Right renal pelvis (tissue), 4 donors: ENCODE data around the gene ESPNL. TPM values are rescaled to one million over a fixed set of nuclear protein-coding genes. Genes with fewer than 3 reads are reported as not detected.
"Not testable (repeated sequence)": the region's sequence is repeated elsewhere in the genome, so short reads cannot be mapped to it uniquely, and the experiment has no call there.

ENCODE experiments used
- DNase-seq, 4 donors: peaks; one replicate each; pipeline ENCODE4 v3.0.0-alpha.2; 2013; ENCODE audit warnings: low read depth in 4 of 4, low spot score in 3 of 4, missing footprints in 1 of 4
- polyA plus RNA-seq, 4 donors: library from polyadenylated mRNA; unstranded; fragments of 120-200 nt; gene quantifications; one replicate each; pipeline ENCODE4 v1.2.1, GENCODE V29; 2013; ENCODE audit not compliant: insufficient read length in 4 of 4

The ESPNL gene
- polyA plus RNA-seq, 4 donors, result 0.53 to 2.3 (median 1.6) TPM

DNA sequence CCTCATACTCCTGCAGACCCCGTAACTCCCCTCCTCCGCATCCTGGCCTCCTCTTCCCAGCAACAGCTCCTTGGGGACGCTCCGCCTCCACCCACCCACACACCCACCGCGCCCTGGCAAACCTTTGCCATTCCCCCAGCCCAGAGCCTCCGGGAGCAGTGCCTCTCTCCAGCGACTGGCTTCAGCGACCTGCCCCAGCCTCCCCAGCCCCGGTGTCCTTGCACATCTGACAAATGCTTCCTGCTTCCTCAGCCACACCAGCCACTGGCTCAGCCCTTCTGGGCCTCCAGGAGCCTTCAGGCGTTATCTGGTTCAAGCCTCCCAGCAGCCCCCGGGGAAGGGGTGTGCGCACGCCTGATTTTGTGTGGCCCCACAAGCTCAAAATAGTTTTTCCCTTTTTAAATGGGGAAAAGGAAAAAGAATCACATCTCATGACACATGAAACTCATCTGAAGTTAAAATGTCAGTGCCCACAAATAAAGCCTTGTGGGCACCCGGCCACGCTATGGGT lies 14.2 kb downstream of the ESPNL start:
- DNase-seq, result no peak

DNA sequence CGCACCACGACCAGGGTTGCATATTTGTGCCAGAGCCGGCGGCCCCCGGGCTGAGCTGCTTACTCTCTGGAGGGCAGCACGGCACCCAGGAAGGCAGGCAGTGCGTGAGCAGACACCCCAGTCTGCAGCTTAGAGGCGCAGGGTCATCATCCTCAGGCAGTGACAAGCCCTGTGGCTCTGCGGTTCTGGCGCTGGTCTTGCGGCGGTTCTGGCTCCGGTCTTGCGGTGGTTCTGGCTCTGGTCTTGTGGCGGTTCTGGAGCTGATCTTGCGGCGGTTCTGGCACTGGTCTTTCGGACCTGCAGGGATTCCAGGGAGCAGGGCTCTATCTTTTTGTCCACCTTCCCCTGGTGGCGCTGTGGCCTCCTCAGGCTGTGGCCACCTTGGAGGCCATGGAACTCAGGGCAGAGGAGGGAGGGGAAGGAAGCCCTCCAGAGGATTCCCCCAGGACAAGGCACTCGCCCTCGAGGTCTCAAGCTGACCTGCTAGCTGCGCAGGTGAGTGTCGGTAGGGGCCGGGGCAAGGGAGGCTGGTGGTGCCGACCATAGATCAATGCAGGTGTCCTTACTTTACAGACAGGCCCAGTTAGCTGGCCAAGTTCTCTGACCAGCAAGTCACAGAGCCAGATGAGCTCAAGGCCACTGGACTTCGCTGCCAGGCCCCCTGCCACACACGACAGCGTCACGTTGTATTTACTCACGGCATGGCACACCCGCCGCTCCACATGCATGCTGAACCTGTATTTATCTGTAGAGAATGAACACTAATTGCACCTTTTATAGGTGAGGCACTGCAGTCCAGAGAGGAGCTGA lies 14.9 kb downstream of the ESPNL start:
- DNase-seq, result no peak

DNA sequence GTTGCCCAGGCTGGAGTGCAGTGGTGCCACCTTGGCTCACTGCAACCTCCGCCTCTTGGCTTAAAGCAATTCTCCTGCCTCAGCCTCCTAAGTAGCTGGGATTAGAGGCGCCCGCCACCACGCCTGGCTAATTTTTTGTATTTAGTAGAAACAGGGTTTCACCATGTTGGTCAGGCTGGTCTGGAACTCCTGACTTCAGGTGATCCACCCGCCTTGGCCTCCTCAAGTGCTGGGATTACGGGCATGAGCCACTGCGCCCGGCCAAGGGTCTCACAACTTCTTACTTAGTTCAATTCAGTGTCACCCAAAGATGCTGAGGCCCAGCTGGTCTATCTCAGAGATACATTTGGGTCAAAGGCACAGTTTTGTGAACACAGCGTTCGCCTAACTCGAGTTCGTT lies 15.6 kb downstream of the ESPNL start:
- DNase-seq, result not testable (repeated sequence)

DNA sequence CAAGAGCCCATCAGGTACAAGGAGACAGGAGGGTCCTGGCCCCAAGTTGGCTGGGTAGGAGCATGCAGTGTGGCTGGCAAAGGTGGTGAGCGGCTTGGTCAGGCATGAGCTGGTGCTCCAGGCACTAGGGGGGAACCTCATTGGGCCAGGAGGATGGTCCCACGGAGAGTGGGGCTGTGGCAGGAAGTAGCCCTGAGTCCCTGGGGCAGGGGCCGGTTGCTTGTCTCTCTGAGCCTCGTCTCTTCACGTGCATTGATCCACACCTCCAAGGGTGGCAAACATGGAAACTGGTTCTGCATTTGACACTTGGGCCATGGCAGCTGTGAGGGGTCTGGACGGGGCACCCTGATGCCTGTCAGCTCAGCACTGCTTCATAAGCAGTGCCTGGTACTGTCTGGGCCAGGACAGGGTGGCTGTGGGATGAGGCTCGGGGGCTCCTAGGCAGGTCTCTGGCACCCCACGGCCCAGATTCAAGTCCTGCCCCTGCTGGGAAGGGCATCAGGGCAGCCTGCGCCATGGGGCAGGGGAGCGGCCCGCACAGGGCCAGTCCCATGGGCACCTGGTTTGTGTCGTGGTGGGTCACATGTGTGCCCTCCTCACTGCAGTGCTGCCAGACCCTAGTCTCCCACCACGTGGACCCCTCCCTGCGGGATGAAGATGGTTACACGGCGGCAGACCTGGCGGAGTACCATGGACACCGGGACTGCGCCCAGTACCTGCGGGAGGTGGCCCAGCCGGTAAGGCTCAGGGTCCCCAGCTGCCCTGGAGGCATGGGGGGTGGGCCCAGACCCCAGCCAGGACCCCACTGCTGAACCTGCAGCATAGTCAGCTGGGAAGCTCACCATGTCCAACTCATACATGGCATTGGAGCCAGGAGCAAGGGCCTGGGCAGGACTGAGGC lies 16.4 kb downstream of the ESPNL start:
- no peak for DNase-seq

DNA sequence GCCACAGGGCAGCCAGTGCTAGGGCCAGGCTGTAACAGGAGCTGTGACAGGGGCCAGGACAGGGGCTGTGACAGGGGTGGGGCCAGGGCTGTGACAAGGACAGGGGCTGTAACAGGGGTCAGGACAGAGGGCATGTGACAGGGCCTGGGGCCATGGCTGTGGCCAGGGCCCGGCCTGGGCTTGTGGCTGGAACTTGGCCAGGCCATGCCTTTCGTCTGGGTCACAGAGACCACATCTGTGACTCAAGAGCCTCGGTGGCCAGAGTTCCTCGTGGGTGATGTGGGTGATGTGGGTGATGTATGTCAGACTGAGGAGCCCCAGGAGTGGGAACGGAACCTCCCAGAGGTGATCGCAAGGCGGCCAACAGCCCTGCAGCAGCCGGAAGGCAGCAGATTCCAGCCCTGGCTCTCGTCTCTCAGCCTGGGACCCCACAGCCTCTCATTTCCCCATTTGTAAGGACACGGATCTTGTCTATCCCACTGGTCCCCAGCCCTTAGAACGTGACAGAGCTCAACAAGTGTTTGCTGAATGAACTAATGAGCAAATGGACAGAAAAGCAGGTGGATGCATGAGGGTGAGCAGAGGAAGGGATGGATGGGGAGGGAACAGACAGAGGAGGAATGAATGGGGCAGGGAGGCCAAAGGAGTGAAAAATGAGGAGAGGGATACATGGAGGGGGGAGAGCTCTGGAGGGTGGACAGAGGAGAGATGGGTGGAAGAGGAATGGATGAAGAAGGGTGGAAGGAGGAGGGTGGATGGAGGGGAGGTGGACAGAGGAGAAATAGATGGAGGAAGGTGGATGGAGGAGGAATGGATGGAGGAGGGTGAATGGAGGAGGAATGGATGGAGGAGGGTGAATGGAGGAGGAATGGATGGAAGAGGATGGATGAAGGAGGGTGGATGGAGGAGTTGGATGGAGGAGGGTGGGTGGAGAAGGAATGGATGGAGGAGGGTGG lies 17.3 kb downstream of the ESPNL start:
- DNase-seq, result no peak

DNA sequence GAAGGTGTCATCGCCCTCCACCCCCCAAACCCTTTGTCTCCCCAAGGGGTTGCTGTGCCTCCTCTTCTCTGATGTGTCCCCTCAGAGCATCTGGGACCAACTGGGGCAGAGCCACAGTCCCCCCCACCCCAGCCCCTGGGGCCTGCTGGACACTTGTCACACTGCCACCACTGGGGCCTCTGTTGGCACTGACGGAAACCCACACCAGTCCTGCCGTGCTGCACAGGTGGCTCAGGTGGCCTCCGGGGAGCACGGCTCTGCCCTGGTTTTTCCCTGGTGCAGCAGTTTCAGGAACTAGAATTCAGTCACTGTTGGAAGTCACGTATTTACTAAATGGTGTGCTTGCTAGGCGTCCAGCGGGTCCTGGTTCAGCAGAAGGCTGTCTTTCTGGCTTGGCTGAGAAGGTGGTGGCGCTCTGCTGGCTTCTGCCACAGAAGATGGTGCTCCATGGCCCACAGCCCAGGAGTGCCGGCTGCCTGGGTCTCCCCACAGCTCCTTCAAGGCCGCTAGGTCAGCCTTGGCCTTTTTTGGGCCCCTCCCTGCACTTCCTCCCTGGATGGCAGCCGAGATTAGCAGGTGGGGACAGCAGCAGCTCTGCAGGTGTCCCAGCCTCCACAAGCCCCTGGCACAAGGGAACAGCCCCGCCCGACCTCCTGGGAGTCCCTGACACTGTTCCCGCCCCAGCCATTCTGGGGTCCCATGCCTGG lies 19.8 kb downstream of the ESPNL start:
- no peak for DNase-seq

DNA sequence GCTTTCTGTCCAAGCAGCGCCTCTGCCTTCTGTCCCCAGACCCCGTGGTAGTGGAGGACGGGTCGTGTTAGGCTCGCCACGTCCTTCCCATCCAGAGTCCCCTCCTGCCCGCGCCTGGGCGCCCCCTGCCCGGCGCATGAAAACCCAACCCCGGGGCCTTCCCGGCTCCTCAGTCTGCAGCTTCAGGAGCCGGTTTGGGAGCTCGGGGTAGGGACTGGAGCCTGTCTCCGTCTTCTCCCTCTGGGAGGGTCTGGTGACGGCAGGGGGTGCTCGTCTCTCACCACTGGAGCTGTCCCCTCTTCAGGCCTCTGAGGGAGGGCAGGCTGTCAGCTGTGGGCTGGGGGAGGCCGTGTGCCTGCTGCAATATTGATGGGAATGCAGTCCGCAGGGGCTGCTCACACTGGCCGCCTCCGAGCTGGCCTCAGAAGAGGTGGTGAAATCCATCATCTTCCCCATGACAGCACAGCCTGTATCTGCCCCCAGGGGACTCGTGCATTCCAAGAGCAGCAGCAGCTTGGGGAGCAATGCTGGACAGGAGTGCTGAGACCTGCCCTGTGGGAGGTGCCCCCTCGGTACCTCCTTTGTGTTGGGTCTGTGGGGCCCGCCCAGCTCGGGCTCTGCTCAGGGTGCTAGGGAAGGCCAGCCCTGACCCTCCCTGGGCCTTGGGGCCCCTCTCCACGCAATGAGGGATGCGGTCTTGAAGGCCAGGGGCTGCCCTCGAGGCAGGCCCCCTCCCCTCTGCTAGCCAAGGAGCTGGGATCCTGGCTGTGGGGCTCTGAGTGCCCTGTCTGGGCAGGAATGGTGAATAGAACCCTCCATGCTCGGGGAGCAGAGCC lies 20.5 kb downstream of the ESPNL start:
- DNase-seq, result peak in 1 of 4 donors; percentile 39

DNA sequence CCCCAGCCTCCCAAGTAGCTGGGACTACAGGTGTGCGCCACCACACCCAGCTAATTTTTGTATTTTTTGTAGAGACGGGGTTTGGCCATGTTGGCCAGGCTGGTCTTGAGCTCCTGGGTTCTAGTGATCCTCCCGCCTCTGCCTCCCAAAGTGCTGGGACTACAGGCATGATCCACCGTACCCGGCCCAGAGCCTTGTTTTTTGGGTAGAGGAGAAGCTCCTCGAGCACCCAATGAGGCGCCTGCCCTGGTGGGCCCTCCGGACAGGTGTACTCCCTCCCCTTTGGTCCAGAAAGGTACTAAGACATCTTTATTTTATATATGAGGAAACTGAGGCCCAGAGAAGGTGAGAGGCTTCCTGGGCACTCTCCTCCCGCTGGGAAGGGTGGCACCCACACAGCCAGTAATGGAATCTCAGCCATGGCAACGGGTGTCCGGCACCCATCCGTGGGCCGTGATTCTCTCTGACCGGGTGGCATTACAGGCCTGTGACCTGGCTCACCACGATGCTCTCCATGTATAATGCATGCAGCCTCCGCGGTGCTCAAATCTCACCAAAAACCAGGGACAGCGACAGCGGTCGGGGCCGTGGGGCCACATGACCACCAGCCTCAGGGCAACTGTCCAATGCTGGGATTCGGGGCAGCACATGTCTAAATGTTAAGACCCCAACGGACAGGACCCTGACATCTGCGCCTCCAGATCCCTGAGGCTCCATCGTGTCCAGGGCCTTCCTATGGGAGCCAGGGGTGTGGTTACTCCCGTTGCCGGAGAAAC lies 21.6 kb downstream of the ESPNL start:
- no peak for DNase-seq

DNA sequence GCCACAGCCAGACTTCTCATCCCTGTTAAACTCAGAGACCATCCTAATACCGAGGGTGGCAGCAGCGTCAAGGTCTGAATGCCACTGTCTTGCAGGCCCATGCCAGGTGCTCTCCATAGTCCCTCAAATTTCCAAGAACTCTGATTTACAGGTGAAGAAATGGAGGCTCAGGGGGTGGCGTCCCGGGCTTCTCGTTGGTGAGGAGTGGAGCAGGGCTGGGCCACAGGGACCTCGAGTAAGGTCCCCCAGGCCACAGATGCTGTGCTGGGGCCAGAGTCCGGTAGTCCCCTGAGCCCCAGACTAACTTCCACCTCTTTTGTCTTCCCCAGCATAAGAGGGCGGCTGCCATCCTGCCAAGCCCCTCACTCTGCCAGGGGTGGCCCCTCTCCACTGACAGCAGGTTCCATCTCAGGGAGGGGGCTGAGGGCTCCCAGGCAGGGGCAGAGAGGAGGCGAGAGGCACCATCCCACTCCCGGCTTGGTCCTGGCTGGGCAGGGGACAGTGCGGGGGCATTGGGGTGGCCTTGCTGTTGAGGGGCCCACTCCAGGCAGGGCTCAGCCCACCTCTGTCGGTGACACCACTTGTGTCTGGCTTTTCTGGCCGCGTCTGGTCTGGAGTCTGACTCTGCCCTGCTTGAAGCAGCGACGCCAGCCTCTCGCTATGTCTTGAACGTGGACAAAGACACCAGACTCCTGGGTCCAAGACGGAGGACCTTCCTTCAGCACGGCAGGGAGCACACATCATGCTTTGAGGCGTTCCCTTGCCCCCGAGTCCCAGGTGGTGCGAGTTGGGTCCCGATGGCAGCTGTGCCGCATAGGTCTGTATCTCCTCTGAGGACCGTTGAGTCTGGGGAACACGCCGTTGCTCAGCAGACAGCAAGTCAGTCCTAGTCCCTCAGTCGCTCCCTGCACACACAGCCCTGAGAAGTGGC lies 22.4 kb downstream of the ESPNL start:
- no peak for DNase-seq

DNA sequence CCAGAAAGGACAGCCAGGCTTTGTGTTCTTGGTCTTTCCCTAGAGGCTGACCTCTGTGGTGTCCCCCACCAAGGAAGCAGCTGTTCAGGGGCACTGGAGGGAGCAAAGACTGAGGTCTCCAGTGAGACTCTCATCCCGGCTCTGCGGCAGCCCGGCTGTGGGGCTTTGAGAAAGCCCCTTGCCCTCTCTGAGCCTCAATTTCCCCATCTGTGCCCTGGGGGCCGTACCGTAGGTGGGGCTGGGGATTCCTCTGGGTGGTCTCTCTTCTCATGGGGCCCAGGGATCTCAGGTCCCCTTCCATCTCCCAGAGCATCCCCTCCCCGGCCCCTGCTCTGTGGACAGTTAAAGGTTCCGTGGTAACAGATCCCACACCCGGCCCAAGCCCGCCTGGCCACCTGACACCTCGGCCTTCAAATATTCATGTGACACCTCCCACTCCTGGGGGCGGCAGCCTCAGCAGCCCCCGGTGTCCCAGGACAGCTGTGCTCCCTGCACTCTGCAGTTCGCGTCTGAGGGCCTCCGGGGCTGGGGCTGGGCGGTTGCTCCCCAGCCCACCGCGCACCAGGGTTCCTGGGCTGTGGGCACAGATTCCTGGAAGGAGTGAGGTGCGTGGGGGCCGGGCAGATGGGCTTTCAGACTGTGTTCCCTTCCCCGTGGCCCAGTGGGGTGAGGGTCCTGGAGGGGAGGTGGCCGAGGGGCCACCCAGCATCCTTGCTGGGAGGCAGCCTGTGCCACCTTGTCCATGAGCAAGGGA lies 23.3 kb downstream of the ESPNL start:
- no peak for DNase-seq

DNA sequence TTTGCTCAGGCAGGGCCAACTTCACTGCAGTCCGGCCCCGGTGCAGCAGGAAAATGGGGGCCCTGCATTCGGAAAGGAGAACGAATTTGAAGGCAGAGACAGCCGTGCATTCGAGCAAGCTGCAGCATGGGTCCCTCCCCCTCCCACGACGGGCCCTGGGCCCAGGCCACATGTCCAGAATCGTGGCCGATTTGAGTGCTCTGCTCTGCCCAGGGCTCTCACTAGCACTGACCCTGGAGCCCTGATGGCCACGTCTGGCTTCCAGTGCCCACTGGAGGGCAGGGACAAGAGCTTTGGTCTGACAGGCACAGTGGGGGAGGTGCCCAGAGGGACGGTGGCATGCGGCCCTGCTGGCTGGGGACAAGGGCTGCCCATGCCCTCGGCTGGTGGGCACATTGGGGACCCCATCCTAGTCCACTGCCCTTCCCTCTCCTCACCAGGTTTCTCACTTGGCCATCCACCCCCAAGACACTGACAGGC lies 23.9 kb downstream of the ESPNL start:
- no peak for DNase-seq

DNA sequence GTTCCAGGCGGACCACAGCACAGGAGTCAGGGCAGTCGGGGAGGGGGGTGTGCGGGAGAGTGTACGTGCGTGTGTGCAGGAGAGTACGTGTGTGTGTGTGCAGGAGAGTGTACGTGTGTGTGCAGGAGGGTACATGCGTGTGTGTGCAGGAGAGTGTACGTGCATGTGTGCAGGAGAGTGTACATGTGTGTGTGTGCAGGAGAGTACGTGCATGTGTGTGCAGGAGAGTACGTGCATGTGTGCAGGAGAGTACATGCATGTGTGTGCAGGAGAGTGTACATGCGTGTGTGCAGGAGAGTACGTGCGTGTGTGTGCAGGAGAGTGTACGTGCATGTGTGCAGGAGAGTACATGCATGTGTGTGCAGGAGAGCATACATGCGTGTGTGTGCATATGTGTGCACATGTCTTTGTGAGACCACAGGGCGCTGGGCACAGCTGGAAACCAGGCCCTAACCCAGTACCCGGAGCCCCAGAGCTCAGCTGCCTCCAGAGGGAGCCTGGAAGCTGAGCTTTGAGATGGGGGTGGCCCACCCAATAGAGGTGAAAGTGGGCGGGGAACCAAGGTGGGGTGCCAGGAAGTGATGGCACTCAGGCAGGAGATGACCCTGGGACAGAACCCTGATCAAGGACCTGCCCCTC lies 24.5 kb downstream of the ESPNL start:
- no peak for DNase-seq

DNA sequence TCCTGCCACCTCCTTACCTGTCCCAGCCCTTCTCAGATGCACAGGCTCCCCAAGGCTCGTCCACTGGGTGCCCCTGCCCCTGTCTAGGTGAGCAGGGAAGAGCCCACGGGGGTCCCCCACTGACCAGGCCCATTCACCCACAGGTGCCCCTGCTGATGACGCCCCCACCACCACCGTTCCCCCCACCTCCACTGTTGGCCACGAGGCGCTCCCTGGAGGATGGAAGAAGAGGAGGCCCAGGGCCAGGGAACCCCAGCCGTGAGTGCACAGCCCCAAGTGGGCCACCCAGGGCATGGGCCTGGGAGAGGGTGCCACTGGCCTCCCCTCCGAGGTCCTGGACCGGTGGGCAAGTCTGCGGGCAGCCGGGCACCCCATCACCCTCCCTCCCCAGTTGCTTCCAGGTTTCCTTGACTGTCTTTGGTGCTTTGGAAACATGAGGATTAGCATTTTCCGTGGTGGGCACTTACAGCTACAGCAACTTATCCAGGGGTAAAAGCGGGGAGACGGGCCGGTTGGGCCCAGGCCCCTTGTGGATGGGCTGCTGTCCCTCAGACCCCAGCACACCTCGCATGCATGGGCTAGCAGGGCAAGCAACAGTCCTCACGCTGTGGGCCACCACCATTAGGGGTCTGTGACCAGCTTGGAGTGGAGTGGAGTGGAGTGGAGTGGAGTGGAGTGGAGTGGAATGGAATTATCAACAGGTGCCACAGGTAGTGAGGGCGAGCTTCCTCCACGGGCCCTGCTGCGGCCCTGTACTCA lies 25.2 kb downstream of the ESPNL start:
- DNase-seq, result no peak

DNA sequence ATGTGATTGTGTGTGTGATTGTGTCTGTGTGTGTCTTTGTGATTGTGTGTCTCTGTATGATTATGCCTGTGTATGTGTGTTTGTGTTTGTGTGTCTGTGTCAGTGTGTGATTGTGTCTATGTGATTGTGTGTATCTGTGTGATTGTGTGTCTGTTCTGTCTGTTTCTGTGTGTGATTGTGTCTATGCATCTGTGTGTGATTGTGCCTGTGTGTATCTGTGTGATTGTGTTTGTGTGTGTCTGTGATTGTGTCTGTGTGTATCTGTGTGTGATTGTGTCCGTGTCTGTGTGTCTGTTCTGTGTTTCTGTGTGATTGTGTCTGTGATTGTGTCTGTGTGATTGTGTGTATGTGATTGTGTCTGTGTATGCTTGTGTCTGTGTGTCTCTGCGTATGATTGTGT lies 26.2 kb downstream of the ESPNL start:
- DNase-seq, result no peak

DNA sequence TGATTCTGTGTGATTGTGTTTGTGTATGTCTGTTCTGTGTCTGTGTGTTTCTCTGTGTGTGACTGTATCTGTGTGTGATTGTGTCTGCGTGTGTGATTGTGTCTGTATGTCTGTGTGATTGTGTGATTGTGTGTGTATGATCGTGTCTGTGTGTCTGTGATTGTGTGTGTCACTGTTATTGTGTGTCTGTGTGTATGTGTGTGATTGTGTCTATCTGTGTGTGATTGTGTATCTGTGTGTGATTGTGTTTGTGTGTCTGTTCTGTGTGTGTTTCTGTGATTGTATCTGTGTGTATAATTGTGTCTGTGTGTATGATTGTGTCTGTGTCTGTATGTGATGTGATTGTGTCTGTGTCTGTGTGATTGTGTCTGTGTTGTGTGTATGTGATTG lies 26.6 kb downstream of the ESPNL start:
- DNase-seq, result no peak
